ENCODE data around the gene GLCE. TPM values are rescaled to one million over a fixed set of nuclear protein-coding genes. Genes with fewer than 3 reads are reported as not detected.

GLCE gene
- total RNA-seq, 1 donor from 2014 or later = 13.6 TPM

GRCh38 chr15:69293741-69294615, 133.5 kb downstream of the GLCE start:
- Histone ChIP-seq H3K27ac (ENCODE audit: low read depth, low read length) (no peak overlapping the region), H3K79me2 (ENCODE audit: insufficient read depth, low read length) (no peaks in the 10 kb centered on the region), H3K4me3 (ENCODE audit: insufficient read depth, low read depth, low read length) (no peak overlapping the region), H3K36me3 (ENCODE audit: insufficient read depth, low read length) (no peaks in the 10 kb centered on the region), H3K9ac (ENCODE audit: low read length) (no peak overlapping the region), H3K4me1 (ENCODE audit: insufficient read depth, low read length) (peaks cover 2% of the 10 kb centered on the region), H2AFZ (ENCODE audit: low read depth, low read length) (no peak overlapping the region), H3K9me3 (ENCODE audit: insufficient read depth, low read depth, low read length) (no peaks in the 10 kb centered on the region), H4K20me1 (ENCODE audit: insufficient read depth, low read length) (no peaks in the 10 kb centered on the region), H3K4me2 (ENCODE audit: low read length) (no peak overlapping the region), H3K27me3 (ENCODE audit: insufficient read depth, low read length) (peaks cover 15% of the 10 kb centered on the region)
- H3K4me3 Mint-ChIP-seq (ENCODE audit: unreplicated experiment) = no peak overlapping the region
- FAIRE-seq (no peak), DNase-seq (ENCODE audit: low read depth) (no peak)
- no peaks in the 10 kb centered on the region for H3K4me1 Mint-ChIP-seq (ENCODE audit: low read depth, unreplicated experiment)
- no peaks in the 10 kb centered on the region for H3K36me3 Mint-ChIP-seq (ENCODE audit: low read depth, unreplicated experiment)
- H3K27ac Mint-ChIP-seq (ENCODE audit: unreplicated experiment) = no peak overlapping the region
- no peak for TF ChIP-seq EZH2 (IDR thresholded peaks at IDR 0.05; ENCODE audit: insufficient read depth, low read length)
- TF ChIP-seq CTCF (IDR thresholded peaks at IDR 0.05; ENCODE audit: insufficient read depth, low read depth, low read length) = no peak
- peaks cover 61% of the 10 kb centered on the region for H3K27me3 Mint-ChIP-seq (ENCODE audit: low read depth, unreplicated experiment)
- peaks cover 4% of the 10 kb centered on the region for H3K9me3 Mint-ChIP-seq (ENCODE audit: unreplicated experiment)

- Mint-ChIP-seq H3K27me3 (ENCODE audit: low read depth, unreplicated experiment) (peaks cover 59% of the 10 kb centered on the region), H3K36me3 (ENCODE audit: low read depth, unreplicated experiment) (no peaks in the 10 kb centered on the region), H3K4me1 (ENCODE audit: low read depth, unreplicated experiment) (peaks cover 6% of the 10 kb centered on the region), H3K9me3 (ENCODE audit: unreplicated experiment) (peaks cover 4% of the 10 kb centered on the region), H3K27ac (ENCODE audit: unreplicated experiment) (no peak overlapping the region), H3K4me3 (ENCODE audit: unreplicated experiment) (no peak overlapping the region)
- FAIRE-seq = no peak
- no peaks in the 10 kb centered on the region for H3K9me3 ChIP-seq (ENCODE audit: insufficient read depth, low read depth, low read length)
- TF ChIP-seq EZH2 (IDR thresholded peaks at IDR 0.05; ENCODE audit: insufficient read depth, low read length) = no peak
- no peak for TF ChIP-seq CTCF (IDR thresholded peaks at IDR 0.05; ENCODE audit: insufficient read depth, low read depth, low read length)
- no peak overlapping the region for H3K27ac ChIP-seq (ENCODE audit: low read depth, low read length)
- no peak overlapping the region for H3K4me3 ChIP-seq (ENCODE audit: insufficient read depth, low read depth, low read length)
- peaks cover 20% of the 10 kb centered on the region for H3K27me3 ChIP-seq (ENCODE audit: insufficient read depth, low read length)
- DNase-seq (ENCODE audit: low read depth) = no peak
- no peak overlapping the region for H3K4me2 ChIP-seq (ENCODE audit: low read length)
- H4K20me1 ChIP-seq (ENCODE audit: insufficient read depth, low read length) = no peaks in the 10 kb centered on the region
- H3K4me1 ChIP-seq (ENCODE audit: insufficient read depth, low read length) = peaks cover 7% of the 10 kb centered on the region
- H3K36me3 ChIP-seq (ENCODE audit: insufficient read depth, low read length) = no peaks in the 10 kb centered on the region
- no peak overlapping the region for H3K9ac ChIP-seq (ENCODE audit: low read length)
- no peak overlapping the region for H2AFZ ChIP-seq (ENCODE audit: low read depth, low read length)
- no peaks in the 10 kb centered on the region for H3K79me2 ChIP-seq (ENCODE audit: insufficient read depth, low read length)
These were observed 136.2 kb downstream of the GLCE start for GRCh38 chr15:69296606-69297005.
